ENCODE measurements around the gene BID. TPM values are rescaled to one million over a fixed set of nuclear protein-coding genes. Genes with fewer than 3 reads are reported as not detected.

Gene BID
- total RNA-seq, 1 experiment from 2014 or later, result 66.7 TPM

DNA sequence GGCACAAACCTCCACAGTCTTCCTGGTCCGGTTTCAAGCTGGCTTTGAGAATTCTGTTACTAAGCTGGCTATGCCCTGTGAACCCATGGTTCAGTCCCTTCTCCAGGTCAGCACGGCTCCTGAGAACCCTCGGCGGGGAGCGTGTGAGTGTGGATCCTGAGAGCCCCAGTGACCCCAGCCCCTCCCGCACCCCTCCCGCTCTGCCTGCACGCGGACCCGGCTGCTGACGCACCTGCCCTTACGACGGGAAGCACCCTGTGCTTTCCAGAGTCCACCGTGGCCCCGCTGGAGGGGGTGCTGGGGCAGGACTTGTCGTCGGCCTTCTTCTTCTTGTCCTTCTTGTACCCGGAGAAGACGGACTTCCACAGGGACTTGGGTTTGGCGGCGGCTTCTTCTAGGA, 42.8 kb upstream of the BID start:
- no peaks in the 10 kb centered on the region for H3K9me3 ChIP-seq (ENCODE audit: control insufficient read depth, insufficient read depth, low read depth, low read length)
- H3K4me3 ChIP-seq (ENCODE audit: low read depth in 2 of 2, low read length in 2 of 2), result no peak overlapping the region
- H3K27ac ChIP-seq (ENCODE audit: low read length), result no peak overlapping the region
- no peaks in the 10 kb centered on the region for H3K4me1 ChIP-seq (ENCODE audit: control insufficient read depth, insufficient read depth, low read length)
- no peak for ATAC-seq
- ChIA-PET POLR2A (no interaction called here), CTCF (no interaction called here)
- TF ChIP-seq POLR2AphosphoS5 (IDR thresholded peaks at IDR 0.05; ENCODE audit: low read depth, low read length), result no peak
- TF ChIP-seq, protein P1, sequence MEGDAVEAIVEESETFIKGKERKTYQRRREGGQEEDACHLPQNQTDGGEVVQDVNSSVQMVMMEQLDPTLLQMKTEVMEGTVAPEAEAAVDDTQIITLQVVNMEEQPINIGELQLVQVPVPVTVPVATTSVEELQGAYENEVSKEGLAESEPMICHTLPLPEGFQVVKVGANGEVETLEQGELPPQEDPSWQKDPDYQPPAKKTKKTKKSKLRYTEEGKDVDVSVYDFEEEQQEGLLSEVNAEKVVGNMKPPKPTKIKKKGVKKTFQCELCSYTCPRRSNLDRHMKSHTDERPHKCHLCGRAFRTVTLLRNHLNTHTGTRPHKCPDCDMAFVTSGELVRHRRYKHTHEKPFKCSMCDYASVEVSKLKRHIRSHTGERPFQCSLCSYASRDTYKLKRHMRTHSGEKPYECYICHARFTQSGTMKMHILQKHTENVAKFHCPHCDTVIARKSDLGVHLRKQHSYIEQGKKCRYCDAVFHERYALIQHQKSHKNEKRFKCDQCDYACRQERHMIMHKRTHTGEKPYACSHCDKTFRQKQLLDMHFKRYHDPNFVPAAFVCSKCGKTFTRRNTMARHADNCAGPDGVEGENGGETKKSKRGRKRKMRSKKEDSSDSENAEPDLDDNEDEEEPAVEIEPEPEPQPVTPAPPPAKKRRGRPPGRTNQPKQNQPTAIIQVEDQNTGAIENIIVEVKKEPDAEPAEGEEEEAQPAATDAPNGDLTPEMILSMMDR (IDR thresholded peaks at IDR 0.05), result no peak
- no peak for TF ChIP-seq SIN3A (IDR thresholded peaks at IDR 0.05; ENCODE audit: borderline replicate concordance, insufficient read depth, low read depth, low read length)
- no peak for TF ChIP-seq REST (IDR thresholded peaks at IDR 0.05; ENCODE audit: insufficient read depth in 1 of 2, low read depth in 2 of 2, low read length in 1 of 2)
- no peak for TF ChIP-seq TCF7L2 (IDR thresholded peaks at IDR 0.05; ENCODE audit: low read depth, low read length)
- H3K36me3 ChIP-seq (ENCODE audit: control insufficient read depth, insufficient read depth, low read length), result no peaks in the 10 kb centered on the region
- no peak for DNase-seq (ENCODE audit: low read depth, low spot score)
- no TSS peak for BruUV-seq (replicated peaks)
- no peaks in the 10 kb centered on the region for H3K27me3 ChIP-seq (ENCODE audit: control insufficient read depth, insufficient read depth, low read length)
- intact Hi-C loops (cut with micrococcal nuclease; ENCODE audit: unreplicated experiment), result no loop called here
- in situ Hi-C loops (cut with HindIII; ENCODE audit: low pct_unique_long_range_greater_than_20kb, low sequenced_read_pairs), result no loop called here

GRCh38 chr22:17816649-17817048, 42.4 kb upstream of the BID start:
- Histone ChIP-seq H3K4me3 (ENCODE audit: low read depth in 2 of 2, low read length in 2 of 2) (no peak overlapping the region), H3K36me3 (ENCODE audit: control insufficient read depth, insufficient read depth, low read length) (no peaks in the 10 kb centered on the region), H3K9me3 (ENCODE audit: control insufficient read depth, insufficient read depth, low read depth, low read length) (no peaks in the 10 kb centered on the region), H3K27me3 (ENCODE audit: control insufficient read depth, insufficient read depth, low read length) (no peaks in the 10 kb centered on the region), H3K4me1 (ENCODE audit: control insufficient read depth, insufficient read depth, low read length) (no peaks in the 10 kb centered on the region), H3K27ac (ENCODE audit: low read length) (no peak overlapping the region)
- ChIA-PET CTCF (no interaction called here), POLR2A (no interaction called here)
- TF ChIP-seq POLR2AphosphoS5 (IDR thresholded peaks at IDR 0.05; ENCODE audit: low read depth, low read length), result no peak
- TF ChIP-seq, protein P1 (IDR thresholded peaks at IDR 0.05), result no peak
- no peak for TF ChIP-seq TCF7L2 (IDR thresholded peaks at IDR 0.05; ENCODE audit: low read depth, low read length)
- no peak for TF ChIP-seq REST (IDR thresholded peaks at IDR 0.05; ENCODE audit: insufficient read depth in 1 of 2, low read depth in 2 of 2, low read length in 1 of 2)
- TF ChIP-seq SIN3A (IDR thresholded peaks at IDR 0.05; ENCODE audit: borderline replicate concordance, insufficient read depth, low read depth, low read length), result no peak
- DNase-seq (ENCODE audit: low read depth, low spot score) (no peak), ATAC-seq (no peak)
- intact Hi-C loops (cut with micrococcal nuclease; ENCODE audit: unreplicated experiment), result no loop called here
- in situ Hi-C loops (cut with HindIII; ENCODE audit: low pct_unique_long_range_greater_than_20kb, low sequenced_read_pairs), result no loop called here
- BruUV-seq (replicated peaks), result no TSS peak
